T-helper 17 cell (primary cell): ENCODE results near the gene C1GALT1. TPM values are rescaled to one million over a fixed set of nuclear protein-coding genes. Genes with fewer than 3 reads are reported as not detected.
"Not testable (repeated sequence)": the region's sequence is repeated elsewhere in the genome, so short reads cannot be mapped to it uniquely, and the experiment has no call there.

Experiments
- ATAC-seq: fragments of 150-1000 bp; cut with Tn5 transposase; 2 replicates; pipeline ENCODE4 v1.10.0; 2021; ENCODE audit warnings: mild to moderate bottlenecking, moderate library complexity
- DNase-seq, 3 donors: peaks; one replicate each; pipeline versions ENCODE4 v3.0.0 to v3.0.0-alpha.2; 2020 to 2021
- H3K9me3 ChIP-seq: one replicate; pipeline ENCODE4 v1.7.0; 2013; ENCODE audit warnings: low read length, mild to moderate bottlenecking; ENCODE audit not compliant: control insufficient read depth, poor library complexity, severe bottlenecking
- H3K27ac Mint-ChIP-seq: one replicate; pipeline ENCODE4 v1.8.0; 2022; ENCODE audit warnings: mild to moderate bottlenecking, moderate library complexity, mixed read lengths
- H3K27me3 Mint-ChIP-seq: one replicate; pipeline ENCODE4 v1.8.0; 2022; ENCODE audit warnings: mixed read lengths
- H3K36me3 Mint-ChIP-seq: one replicate; pipeline ENCODE4 v1.8.0; 2022; ENCODE audit warnings: low read depth, mixed read lengths
- H3K4me1 Mint-ChIP-seq: one replicate; pipeline ENCODE4 v1.8.0; 2022; ENCODE audit warnings: mild to moderate bottlenecking, mixed read lengths
- H3K4me3 Mint-ChIP-seq: one replicate; pipeline ENCODE4 v1.8.0; 2022; ENCODE audit warnings: mild to moderate bottlenecking, moderate library complexity, mixed read lengths
- total RNA-seq, 4 donors: library from RNA in 2 of 4; stranded (reverse) in 2 of 4; gene quantifications; one replicate each; pipeline ENCODE4 v1.2.3 and lab custom pipeline; 2022 to 2026

Gene C1GALT1
- total RNA-seq, 2 donors from 2014 or later, result 51.4 to 54.2 TPM

DNA sequence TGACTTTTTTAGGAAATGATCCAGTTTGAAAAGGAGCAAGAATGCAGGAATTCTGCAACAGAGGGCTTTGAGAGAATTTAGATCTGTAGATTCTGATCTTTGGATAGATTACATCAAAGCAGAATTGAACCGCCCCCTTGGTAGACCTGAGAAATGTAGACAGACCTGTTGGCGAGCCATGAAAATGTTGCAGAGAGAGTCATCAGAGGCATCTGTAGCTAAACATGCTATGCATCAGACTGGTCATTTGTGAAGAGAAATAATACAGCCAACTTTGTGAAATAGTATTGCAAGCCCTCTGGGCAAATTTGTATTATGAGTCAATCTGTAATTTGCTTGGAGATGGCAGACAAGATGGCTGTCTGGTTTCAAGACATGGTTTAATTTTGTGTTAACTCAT, 4.3 kb upstream of the C1GALT1 start:
- DNase-seq (no peak), ATAC-seq (no peak)
- Mint-ChIP-seq H3K36me3 (peaks cover 3% of the 10 kb centered on the region), H3K4me1 (peaks cover 18% of the 10 kb centered on the region), H3K4me3 (no peak overlapping the region), H3K27ac (no peak overlapping the region), H3K27me3 (no peaks in the 10 kb centered on the region)
- H3K9me3 ChIP-seq, result no peaks in the 10 kb centered on the region

- ATAC-seq, result no peak
- H3K4me1 Mint-ChIP-seq, result peaks cover 18% of the 10 kb centered on the region
- peaks cover 3% of the 10 kb centered on the region for H3K36me3 Mint-ChIP-seq
- no peak overlapping the region for H3K27ac Mint-ChIP-seq
- DNase-seq, result no peak
- H3K4me3 Mint-ChIP-seq, result no peak overlapping the region
- no peaks in the 10 kb centered on the region for H3K27me3 Mint-ChIP-seq
- H3K9me3 ChIP-seq, result no peaks in the 10 kb centered on the region
Measured at GRCh38 chr7:7178906-7179305, 3.4 kb upstream of the C1GALT1 start.

DNA sequence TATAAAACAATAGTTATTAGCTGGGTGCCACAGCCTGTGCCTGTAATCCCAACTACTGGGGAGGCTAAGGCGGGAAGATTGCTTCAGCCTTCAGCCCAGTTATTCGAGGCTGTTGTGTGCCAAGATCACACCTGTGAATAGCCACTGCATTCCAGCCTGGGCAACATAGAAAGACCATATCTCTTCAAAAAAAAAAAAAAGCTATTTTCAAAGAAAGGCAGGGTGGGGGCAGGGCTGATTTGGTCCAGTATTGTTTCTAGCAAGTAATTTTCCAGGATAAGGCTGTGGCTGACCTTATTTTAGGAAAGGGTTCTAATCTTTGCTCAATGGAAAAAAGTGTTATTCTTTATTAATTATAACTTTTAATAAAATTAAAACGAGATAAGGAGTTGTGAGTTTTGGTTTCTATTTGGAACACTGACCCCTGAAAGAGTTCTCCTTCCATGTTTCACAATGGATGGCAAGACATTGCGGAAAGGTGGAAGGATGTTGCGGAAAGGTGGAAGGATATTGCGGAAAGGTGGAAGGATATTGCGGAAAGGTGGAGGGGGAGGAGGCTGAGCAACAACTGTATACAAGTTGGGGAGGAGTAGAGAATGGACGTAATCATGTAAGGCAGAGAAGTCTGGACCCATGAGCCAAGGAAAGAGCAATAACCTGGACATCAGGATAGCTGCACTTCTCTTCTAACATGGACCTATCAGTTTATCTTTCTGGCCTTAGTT, 1.5 kb upstream of the C1GALT1 start:
- no peaks in the 10 kb centered on the region for H3K27me3 Mint-ChIP-seq
- ATAC-seq (no peak), DNase-seq (no peak)
- H3K4me1 Mint-ChIP-seq, result peaks cover 32% of the 10 kb centered on the region
- H3K27ac Mint-ChIP-seq, result peak overlapping the region; percentile 98
- peak overlapping the region; percentile 98 for H3K4me3 Mint-ChIP-seq
- H3K9me3 ChIP-seq, result no peaks in the 10 kb centered on the region
- peaks cover 3% of the 10 kb centered on the region for H3K36me3 Mint-ChIP-seq

GRCh38 chr7:7181519-7182155, 707 bp upstream of the C1GALT1 start:
- Mint-ChIP-seq H3K27me3 (no peaks in the 10 kb centered on the region), H3K4me1 (peaks cover 30% of the 10 kb centered on the region), H3K4me3 (peak overlapping the region; percentile 98), H3K36me3 (peaks cover 3% of the 10 kb centered on the region), H3K27ac (peak overlapping the region; percentile 98)
- H3K9me3 ChIP-seq, result no peaks in the 10 kb centered on the region
- ATAC-seq, result peak; percentile 50
- DNase-seq, result peak; percentile 15 to 43 (median 37)

DNA sequence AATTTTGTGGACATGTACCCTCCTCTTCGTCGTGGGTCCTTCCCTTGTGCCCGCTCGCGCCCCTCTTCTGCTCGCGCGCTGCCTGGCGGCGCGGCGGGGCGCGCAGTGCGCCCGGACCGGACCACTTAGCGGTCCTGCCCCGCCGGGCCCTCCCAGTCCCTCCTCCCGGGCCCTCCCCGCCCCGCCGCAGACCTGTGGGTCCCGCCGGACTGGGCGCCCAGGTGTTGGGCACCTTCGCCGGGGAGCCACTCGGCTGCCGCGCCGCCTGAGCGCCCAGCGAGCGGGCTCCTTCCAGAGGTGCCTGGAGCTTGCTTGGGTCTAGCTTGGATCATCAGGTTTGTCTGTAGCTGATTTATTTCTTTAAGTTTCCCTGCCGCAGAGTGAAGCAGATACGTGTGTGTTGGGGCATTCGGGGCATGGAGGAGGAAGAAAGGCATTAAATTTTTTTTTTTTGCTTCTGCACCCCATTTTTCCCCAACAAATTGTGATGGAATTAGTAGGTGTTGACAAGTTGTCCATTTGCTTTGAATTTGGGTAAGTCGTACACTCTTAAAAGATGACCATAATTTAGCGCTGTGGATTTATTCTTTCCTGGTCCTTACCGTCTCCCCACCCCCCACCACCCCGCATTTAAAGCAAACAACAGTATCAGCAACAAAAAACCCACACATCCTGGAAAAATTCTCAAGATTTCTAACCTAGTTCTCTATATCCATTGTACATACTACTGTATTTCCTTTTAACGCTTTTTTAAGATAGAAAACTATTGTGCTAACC, 905 bp downstream of the C1GALT1 start:
- Mint-ChIP-seq H3K4me3 (peak overlapping the region; percentile 98), H3K36me3 (no peaks in the 10 kb centered on the region), H3K4me1 (peaks cover 24% of the 10 kb centered on the region), H3K27ac (peak overlapping the region; percentile 74), H3K27me3 (no peaks in the 10 kb centered on the region)
- DNase-seq (peak; percentile 30 to 54 (median 40)), ATAC-seq (peak; percentile 1)
- no peaks in the 10 kb centered on the region for H3K9me3 ChIP-seq

DNA sequence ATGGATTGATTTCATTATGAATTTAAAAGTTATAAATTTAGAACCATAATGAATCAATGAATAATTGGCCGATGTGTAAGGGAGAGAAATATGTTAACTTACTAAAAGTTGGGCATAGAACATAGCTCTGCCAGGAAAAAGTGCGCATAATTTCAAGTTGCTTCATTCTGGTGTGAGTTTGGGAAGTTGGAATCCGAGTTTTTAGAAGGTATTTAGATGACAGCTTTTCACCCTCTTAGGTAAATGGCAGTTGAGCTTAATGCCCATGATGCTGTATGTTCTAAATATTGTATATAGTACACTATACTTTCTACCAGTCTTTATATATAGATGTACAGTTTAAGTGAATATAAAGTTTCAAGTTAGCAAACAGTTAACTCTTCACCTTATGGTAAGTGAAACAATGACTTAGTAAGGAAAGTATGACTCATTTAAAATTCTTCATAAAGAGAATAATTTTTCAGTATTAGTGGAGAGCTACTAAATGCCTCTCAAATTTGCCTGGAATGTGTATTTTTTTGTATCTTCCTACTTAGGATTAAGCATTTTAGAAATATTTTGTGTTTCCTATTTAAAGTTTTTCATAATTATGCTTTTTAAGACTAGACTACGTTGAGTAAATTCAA, 1.6 kb downstream of the C1GALT1 start:
- no peaks in the 10 kb centered on the region for H3K27me3 Mint-ChIP-seq
- peaks cover 26% of the 10 kb centered on the region for H3K4me1 Mint-ChIP-seq
- no peaks in the 10 kb centered on the region for H3K36me3 Mint-ChIP-seq
- ATAC-seq, result no peak
- DNase-seq, result no peak
- H3K4me3 Mint-ChIP-seq, result peak overlapping the region; percentile 98
- no peaks in the 10 kb centered on the region for H3K9me3 ChIP-seq
- peak overlapping the region; percentile 74 for H3K27ac Mint-ChIP-seq

GRCh38 chr7:7185371-7185989, 3.1 kb downstream of the C1GALT1 start:
- ATAC-seq (no peak), DNase-seq (no peak)
- Mint-ChIP-seq H3K4me3 (peak overlapping the region; percentile 82), H3K4me1 (peaks cover 28% of the 10 kb centered on the region), H3K27ac (peak overlapping the region; percentile 74), H3K36me3 (no peaks in the 10 kb centered on the region), H3K27me3 (no peaks in the 10 kb centered on the region)
- no peaks in the 10 kb centered on the region for H3K9me3 ChIP-seq

DNA sequence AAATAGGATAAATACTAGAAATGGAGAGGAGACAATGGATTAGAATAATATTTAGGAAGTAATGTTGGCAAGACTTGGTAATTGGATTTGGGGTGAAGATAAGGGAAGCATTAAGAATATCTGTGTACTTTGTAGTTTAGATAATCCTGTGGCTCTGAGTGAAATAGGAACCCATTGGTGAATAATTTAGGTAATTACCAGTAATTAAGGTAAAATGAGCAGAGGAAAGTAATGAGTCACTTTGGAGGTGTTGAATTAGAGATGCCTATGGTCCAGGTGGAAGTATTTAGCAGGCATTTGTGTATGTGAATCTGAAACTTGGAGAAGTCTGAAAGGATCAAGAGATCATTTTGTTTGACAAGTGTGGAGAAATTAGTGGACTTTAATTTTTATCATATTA, 5.7 kb downstream of the C1GALT1 start:
- no peaks in the 10 kb centered on the region for H3K9me3 ChIP-seq
- no peaks in the 10 kb centered on the region for H3K27me3 Mint-ChIP-seq
- no peak overlapping the region for H3K27ac Mint-ChIP-seq
- peaks cover 25% of the 10 kb centered on the region for H3K4me1 Mint-ChIP-seq
- H3K4me3 Mint-ChIP-seq, result no peak overlapping the region
- ATAC-seq (no peak), DNase-seq (no peak)
- H3K36me3 Mint-ChIP-seq, result no peaks in the 10 kb centered on the region

GRCh38 chr7:7188742-7189141, 6.4 kb downstream of the C1GALT1 start:
- Mint-ChIP-seq H3K27me3 (no peaks in the 10 kb centered on the region), H3K4me3 (no peak overlapping the region), H3K27ac (no peak overlapping the region), H3K4me1 (peaks cover 31% of the 10 kb centered on the region), H3K36me3 (no peaks in the 10 kb centered on the region)
- no peaks in the 10 kb centered on the region for H3K9me3 ChIP-seq
- no peak for ATAC-seq
- no peak for DNase-seq

GRCh38 chr7:7190142-7190541, 7.8 kb downstream of the C1GALT1 start:
- Mint-ChIP-seq H3K36me3 (no peaks in the 10 kb centered on the region), H3K27me3 (no peaks in the 10 kb centered on the region), H3K27ac (no peak overlapping the region), H3K4me1 (peaks cover 37% of the 10 kb centered on the region), H3K4me3 (no peak overlapping the region)
- no peak for DNase-seq
- no peak for ATAC-seq
- no peaks in the 10 kb centered on the region for H3K9me3 ChIP-seq

- H3K27ac Mint-ChIP-seq, result no peak overlapping the region
- no peak overlapping the region for H3K4me3 Mint-ChIP-seq
- H3K9me3 ChIP-seq, result no peaks in the 10 kb centered on the region
- H3K4me1 Mint-ChIP-seq, result peaks cover 37% of the 10 kb centered on the region
- ATAC-seq, result no peak
- H3K27me3 Mint-ChIP-seq, result no peaks in the 10 kb centered on the region
- H3K36me3 Mint-ChIP-seq, result no peaks in the 10 kb centered on the region
- no peak for DNase-seq
Measured at GRCh38 chr7:7191137-7191536, 8.8 kb downstream of the C1GALT1 start.

DNA sequence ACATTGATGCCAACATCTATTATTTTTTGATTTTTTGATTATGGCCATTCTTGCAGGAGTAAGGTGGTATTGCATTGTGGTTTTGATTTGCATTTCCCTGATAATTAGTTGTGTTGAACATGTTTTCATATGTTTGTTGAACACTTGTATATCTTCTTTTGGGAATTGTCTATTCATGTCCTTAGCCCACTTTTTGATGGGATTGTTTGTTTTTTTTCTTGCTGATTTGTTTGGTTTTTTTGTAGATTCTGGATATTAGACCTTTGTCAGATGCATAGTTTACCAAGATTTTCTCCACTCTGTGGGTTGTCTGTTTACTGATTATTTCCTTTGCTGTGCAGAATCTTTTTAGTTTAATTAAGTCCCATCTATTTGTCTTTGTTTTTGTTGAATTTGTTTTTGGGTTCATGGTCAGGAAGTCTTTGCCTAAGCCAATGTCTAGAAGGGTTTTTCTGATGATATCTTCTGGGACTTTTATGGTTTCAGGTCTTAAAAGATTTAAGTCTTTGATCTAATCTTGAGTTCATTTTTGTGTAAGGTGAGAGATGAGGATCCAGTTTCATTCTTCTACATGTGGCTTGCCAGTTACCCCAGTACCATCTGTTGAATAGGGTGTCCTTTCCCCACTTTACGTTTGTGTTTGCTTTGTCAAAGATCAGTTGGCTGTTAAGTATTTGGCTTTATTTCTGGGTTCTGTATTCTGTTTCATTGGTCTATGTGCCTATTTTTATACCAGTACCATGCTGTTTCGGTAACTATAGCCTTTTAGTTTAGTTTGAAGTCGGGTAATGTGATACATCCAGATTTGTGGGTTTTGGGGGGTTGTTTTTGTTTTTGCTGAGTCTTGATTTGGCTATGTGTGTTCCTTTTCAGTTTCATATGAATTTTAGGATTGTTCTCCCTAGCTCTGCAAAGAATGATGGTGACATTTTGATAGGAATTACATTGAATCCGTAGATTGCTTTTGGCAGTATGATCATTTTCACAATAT, 10.7 kb downstream of the C1GALT1 start:
- peak overlapping the region; percentile 8 for H3K27ac Mint-ChIP-seq
- H3K4me1 Mint-ChIP-seq, result peaks cover 41% of the 10 kb centered on the region
- peak; percentile 89 for ATAC-seq
- H3K27me3 Mint-ChIP-seq, H3K9me3 ChIP-seq, H3K36me3 Mint-ChIP-seq, DNase-seq: not testable (repeated sequence)
- peak overlapping the region; percentile 60 for H3K4me3 Mint-ChIP-seq
